NCI-H748 (cell line): ENCODE results near the gene ZNF155.
"Not testable (repeated sequence)": the region's sequence is repeated elsewhere in the genome, so short reads cannot be mapped to it uniquely, and the experiment has no call there.

ENCODE experiments used
- DNase-seq: peaks from one replicate; lab custom pipeline; 2025; ENCODE audit not compliant: unreplicated experiment; lab: John Stamatoyannopoulos, UW

Gene ZNF155

DNA sequence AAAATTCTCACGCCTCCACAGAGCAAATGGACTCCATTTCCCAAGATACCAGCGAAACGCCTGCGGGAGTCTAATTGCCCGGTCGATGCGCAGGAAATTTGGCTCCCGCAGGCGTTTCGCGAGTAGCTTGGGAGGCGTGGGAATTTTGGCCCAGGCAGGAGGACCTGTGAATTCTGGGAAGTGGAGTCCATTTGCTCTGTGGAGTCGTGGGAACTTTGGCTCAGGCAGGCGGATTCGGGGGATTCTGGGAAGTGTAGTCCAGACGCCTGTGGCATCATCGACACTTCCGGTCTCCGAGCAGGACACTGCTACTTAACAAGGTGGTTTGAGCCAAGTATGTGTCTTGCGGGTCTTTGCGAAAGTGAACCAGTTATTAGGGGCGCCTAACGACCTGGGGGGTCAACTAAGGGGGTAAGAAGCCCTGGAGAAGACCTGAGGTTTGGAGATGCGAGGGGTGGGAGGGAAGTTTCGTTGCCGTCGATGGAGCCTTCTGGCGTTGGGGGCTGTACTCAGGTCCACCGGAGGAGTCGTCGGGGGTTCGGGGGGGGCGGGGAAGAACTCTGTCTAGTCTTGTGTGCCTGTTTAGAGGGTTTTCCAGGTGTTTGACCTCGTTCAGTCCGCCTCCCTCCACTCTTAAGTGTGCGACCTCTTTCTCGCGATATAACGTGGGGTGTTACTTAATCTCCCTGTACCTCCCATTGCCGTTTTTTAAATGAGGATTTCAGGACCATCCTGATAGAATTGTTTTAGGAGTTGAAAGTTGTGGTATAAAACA is at the start of gene ZNF155:
TSS of gene ZNF155 (plus strand) at position 277 of the 775 bp plus-strand sequence. CDS start 4,356 bp downstream, outside the sequence.
- peak; percentile 100 for DNase-seq

- peak; percentile 96 for DNase-seq
These were observed 48.8 kb upstream of the ZNF155 start, which contains the start of gene ZNF45 for GRCh38 chr19:43934985-43935708. ZNF45 (minus strand) TSS chr19:43935282; CDS start chr19:43922185, 13,097 bp downstream.

GRCh38 chr19:43936188-43936587 is 47.8 kb upstream of the ZNF155 start:
- no peak for DNase-seq

- DNase-seq, result no peak
These were observed 44.3 kb upstream of the ZNF155 start for GRCh38 chr19:43939557-43940260.

GRCh38 chr19:43940719-43941118 is 43.3 kb upstream of the ZNF155 start:
- DNase-seq, result no peak

DNA sequence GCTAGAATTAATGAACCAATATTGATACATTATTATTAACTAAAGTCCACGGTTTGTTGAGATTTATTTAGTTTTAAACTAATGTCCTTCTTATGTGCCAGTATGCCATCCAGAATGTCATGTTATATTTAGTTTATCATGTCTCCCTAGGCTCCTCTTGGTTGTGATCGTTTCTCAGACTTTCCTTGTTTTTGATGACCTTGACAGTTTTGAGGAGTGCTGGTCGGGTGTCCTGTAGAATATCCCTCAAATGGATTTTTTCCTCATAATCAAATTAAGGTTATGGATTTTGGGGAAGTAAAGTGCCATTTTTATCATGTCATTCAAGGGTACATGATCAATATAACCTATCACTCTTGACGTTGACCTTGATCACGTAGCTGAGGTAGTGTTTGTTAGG is 42.8 kb upstream of the ZNF155 start:
- no peak for DNase-seq

- DNase-seq, result not testable (repeated sequence)
These were observed 36.6 kb upstream of the ZNF155 start for GRCh38 chr19:43947412-43947811.

GRCh38 chr19:43949803-43950202 is 34.2 kb upstream of the ZNF155 start:
- not testable (repeated sequence) for DNase-seq

DNA sequence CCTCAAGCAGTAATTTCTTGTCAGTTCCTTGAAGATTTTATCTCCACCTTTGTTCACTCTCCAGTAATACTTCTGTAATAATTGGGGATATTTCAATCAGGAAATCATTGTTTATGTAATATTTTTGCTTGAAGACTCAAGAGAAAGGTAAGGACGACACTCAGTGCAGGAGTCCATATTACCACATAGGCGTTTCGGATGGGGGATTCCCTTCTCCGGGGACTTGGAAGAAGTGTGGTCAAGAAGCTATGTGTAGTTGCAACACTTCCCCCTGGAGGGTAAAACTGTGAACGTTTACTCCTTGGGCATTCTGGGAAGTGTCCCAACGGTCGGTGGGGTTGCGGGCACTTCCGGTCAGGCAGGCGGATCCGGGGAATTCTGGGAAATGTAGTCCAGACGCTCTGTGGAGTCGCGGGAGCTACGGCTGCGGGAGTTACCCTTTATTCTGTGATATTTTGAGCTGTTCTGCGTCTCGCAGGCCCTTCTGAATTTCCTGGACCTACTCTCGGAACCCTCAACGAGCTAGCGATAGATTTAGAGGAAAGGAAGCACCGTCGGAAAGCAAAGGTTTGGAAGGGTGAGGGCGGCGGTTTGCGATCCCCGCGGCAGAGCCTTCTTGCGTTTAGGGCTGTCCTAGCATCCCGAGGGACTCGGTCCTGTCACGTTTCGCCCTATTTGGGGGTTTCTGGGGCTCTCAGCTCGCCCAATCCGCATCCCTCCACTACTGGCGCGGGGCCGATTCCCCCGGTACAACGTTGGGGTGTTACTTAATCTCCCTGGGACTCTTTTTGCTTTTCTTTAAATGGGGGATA is 32.9 kb upstream of the ZNF155 start, which contains the start of gene ZNF221:
TSS of gene ZNF221 (plus strand) at position 395 of the 812 bp plus-strand sequence. CDS start 11,499 bp downstream, outside the sequence.
- DNase-seq, result peak; percentile 98

DNA sequence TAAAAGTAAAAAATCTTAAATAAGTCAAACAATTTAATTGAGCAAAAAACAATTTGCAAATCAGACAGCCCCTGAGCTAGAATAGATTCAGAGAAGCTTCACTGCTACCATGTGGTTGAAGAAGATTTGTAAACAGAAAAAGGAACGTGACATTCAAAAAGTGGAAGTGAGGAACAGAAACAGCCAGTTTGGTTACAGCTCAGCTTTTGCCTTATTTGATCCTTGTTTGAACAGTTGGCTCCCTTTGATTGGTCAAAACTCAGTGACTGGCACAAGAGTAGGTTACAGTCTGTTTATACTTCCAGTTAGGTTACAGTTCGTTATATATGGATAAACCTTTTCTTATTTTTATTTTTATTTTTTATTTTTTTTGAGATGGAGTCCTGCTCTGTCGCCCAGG is 27.2 kb upstream of the ZNF155 start:
- DNase-seq, result no peak

- DNase-seq, result no peak
These were observed 26.1 kb upstream of the ZNF155 start for GRCh38 chr19:43957891-43958290.

- DNase-seq, result no peak
These were observed 23.6 kb upstream of the ZNF155 start for GRCh38 chr19:43960411-43960810.

GRCh38 chr19:43966079-43966694 is 17.8 kb upstream of the ZNF155 start:
- DNase-seq, result no peak

DNA sequence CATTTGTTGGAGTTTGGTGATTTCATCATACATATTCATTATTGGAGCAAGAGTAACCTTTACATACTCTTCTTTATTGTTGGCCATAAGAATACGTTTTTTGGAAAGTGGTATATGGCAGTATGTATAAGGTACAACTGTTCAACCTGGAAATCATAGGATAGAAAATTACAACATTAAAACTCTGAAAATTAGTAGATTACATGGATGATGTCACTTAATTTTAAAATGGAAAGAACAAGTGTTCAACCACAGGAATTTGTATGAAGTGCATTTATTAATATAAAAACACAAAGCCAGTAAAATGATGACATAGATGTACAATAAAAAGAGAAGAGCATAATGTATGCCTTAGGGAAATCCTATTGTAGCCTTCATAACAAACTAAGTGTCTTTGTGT is 7.3 kb upstream of the ZNF155 start:
- DNase-seq, result no peak

- no peak for DNase-seq
These were observed 460 bp upstream of the ZNF155 start for GRCh38 chr19:43983544-43983911.

- DNase-seq, result peak; percentile 42
These were observed 656 bp downstream of the ZNF155 start for GRCh38 chr19:43984687-43985000.

- DNase-seq, result no peak
These were observed 13.8 kb downstream of the ZNF155 start for GRCh38 chr19:43997631-43998290.

DNA sequence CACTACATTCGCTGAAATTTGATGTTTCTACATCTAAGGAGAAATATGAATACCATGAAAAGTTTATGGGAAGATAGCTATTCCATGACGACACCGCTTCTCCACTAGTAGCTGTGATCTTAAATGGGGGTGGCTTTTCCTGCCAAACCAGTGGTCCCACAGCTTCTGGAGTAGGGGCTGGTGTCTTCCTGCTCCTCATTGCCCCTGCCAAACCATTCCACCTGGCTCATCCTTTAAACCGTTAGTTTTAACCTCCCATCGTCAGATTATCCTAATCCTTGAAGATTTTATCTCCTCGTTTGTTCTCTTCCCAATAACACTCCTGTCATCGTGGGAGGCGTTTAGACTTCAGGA is 18.2 kb downstream of the ZNF155 start:
- no peak for DNase-seq

DNA sequence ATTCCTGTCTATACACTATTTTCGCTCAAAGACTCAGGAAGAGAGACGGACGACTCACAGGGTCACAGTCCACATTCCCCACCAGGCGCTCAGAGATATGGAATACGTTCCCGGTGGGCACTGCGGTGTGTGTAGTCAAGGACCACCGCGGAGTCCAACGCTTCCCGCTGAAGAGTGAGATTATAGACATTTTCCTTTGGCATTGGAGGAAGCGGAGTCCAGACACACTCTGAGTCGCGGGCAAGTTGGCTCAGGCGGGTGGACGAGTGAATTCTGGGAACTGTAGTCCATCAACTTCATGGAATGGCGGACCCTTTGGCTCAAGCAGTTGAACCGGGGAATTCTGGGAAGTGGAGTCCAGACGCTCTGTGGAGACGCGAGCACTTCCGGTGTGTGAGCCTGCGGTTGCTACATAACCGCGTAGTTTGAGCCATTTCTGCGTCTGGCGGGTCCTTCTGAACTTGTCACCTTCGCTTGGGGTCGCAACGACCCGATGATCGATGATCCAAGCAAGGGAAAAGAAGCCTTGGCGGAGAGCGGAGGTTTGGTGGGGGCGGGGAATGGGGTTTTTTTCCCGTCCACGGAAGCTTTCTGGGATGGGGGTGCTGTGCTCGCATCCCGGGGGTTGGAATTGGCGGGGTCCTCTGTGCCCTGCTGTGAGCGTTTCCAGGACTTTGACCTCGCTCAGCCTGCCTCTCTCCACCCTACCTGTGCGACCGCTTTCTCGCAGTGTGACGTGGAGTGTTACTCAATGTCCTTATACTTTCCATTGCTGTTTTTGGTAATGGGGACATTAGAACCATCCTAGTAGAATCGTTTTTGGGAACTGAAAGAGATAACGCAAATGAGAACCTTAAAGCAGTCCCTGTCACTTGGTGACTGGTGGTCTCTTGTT is 18.8 kb downstream of the ZNF155 start, which contains the start of gene ZNF230:
TSS of gene ZNF230 (plus strand) at position 392 of the 895 bp plus-strand sequence. CDS start 4,122 bp downstream, outside the sequence.
- peak; percentile 99 for DNase-seq
